Central memory CD8-positive, alpha-beta T cell (primary cell): ENCODE data around the gene LATS2.
"Not testable (repeated sequence)": the region's sequence is repeated elsewhere in the genome, so short reads cannot be mapped to it uniquely, and the experiment has no call there.

Experiments used
- ATAC-seq: fragments of 150-1000 bp; cut with Tn5 transposase; replicated peaks from 2 replicates; pipeline ENCODE4 v1.10.0; 2022; ENCODE audit warnings: mild to moderate bottlenecking, moderate FRiP score, moderate number of reproducible peaks; ENCODE audit not compliant: poor library complexity, severe bottlenecking; ENCODE audit errors: extremely low read depth
- DNase-seq, 2 donors: peaks; one replicate each; pipeline ENCODE4 v3.0.0; 2021; ENCODE audit warnings: low spot score in 2 of 2
- H3K27ac Mint-ChIP-seq: one replicate; pipeline ENCODE4 v1.8.0; 2022; ENCODE audit warnings: low read depth, mild to moderate bottlenecking, moderate library complexity, mixed read lengths
- H3K27me3 Mint-ChIP-seq: one replicate; pipeline ENCODE4 v1.8.0; 2022; ENCODE audit warnings: mixed read lengths
- H3K36me3 Mint-ChIP-seq: one replicate; pipeline ENCODE4 v1.8.0; 2022; ENCODE audit warnings: mild to moderate bottlenecking, moderate library complexity, mixed read lengths; ENCODE audit not compliant: insufficient read depth
- H3K4me1 Mint-ChIP-seq: one replicate; pipeline ENCODE4 v1.8.0; 2022; ENCODE audit warnings: mixed read lengths
- H3K4me3 Mint-ChIP-seq: one replicate; pipeline ENCODE4 v1.8.0; 2022; ENCODE audit warnings: mild to moderate bottlenecking, moderate library complexity, mixed read lengths
- H3K9me3 Mint-ChIP-seq: one replicate; pipeline ENCODE4 v1.8.0; 2022; ENCODE audit warnings: mixed read lengths

Gene LATS2

DNA sequence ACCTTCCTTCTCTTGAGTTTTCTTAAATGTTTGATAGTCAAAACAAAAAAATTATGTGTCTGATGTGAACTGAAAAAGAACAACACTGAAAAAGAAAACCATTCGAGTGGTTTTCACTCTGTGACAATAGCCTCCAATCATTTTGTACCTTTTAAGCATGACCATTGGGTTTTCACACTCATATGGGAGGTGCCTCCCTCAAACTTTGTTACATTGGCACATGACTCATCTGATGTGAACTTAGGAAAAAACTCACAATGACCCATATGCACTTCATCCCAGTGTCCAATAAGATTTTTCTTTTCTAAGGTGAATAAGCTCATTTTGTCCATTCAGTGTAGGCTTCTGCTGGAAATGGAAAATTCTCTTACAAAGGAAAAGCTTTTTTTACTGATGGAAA lies 92.2 kb downstream of the LATS2 start:
- Mint-ChIP-seq H3K9me3 (no peaks in the 10 kb centered on the region), H3K36me3 (no peaks in the 10 kb centered on the region), H3K27me3 (peaks cover 15% of the 10 kb centered on the region), H3K4me1 (no peaks in the 10 kb centered on the region), H3K27ac (no peak overlapping the region), H3K4me3 (no peak overlapping the region)
- DNase-seq (no peak), ATAC-seq (no peak)

DNA sequence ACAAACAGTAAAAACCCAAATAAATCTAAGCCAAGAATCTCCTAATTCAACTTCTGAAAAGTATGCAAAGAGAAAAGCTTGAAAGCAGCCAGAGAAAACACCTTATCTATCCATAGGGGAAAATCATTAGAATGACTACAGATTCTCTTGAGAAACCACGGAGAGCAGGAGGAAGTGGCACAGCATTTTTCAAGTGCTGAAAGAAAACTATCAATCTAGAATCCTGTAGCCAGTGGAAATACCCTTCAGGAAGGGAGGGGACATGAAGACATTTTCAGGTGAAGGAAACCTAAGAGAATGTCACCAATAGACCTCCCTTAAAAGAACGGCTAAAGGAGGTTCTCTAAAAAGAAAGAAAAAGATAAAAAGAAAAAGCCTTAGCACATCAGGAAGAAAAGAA lies 92.6 kb downstream of the LATS2 start:
- Mint-ChIP-seq H3K4me1 (no peaks in the 10 kb centered on the region), H3K4me3 (no peak overlapping the region), H3K9me3 (no peaks in the 10 kb centered on the region), H3K27me3 (peaks cover 15% of the 10 kb centered on the region), H3K36me3 (no peaks in the 10 kb centered on the region), H3K27ac (no peak overlapping the region)
- no peak for ATAC-seq
- no peak for DNase-seq

DNA sequence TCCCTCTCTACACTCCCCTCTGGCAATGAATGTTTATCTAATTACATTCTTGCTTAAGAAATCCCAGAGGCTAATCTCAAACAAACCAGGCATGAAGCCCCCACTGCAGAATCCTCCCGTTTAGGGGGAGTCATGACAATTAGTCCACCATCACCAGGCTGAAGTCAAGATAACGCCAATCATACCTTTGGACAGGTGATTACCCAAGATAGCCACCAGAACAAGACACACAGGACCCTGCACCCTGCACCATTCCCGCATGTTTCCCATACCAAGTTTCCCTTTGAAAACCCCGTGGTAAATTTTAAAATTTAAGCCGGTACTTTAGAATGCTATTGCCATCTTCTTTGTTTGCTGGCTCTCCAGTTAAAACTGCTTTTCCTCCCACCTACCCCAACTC lies 94.0 kb downstream of the LATS2 start:
- H3K4me3 Mint-ChIP-seq: no peak overlapping the region
- H3K27me3 Mint-ChIP-seq: peaks cover 15% of the 10 kb centered on the region
- H3K4me1 Mint-ChIP-seq: no peaks in the 10 kb centered on the region
- ATAC-seq (no peak), DNase-seq (no peak)
- H3K36me3 Mint-ChIP-seq: no peaks in the 10 kb centered on the region
- H3K27ac Mint-ChIP-seq: no peak overlapping the region
- H3K9me3 Mint-ChIP-seq: no peaks in the 10 kb centered on the region

DNA sequence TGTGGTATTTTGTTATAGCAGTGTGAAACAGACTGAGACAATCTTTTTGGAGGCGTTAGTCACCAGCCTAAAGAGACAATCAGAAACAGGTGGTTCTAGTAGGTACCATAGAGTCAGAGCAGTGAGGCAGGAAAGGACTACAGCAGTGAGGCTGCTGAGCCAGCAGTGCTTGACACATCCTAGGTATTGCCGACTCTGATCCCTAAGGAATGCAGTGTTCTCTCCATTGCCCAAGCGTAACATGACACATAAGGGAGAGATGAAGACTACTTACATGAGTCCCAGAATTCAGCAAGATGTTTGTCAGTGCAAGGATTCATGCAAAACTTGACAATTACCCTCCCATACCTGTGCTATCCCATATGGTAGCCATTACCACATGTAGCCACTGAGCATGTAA lies 96.5 kb downstream of the LATS2 start:
- Mint-ChIP-seq H3K36me3 (no peaks in the 10 kb centered on the region), H3K4me3 (no peak overlapping the region), H3K27ac (no peak overlapping the region), H3K27me3 (peaks cover 40% of the 10 kb centered on the region), H3K9me3 (no peaks in the 10 kb centered on the region), H3K4me1 (peaks cover 7% of the 10 kb centered on the region)
- DNase-seq (no peak), ATAC-seq (no peak)

DNA sequence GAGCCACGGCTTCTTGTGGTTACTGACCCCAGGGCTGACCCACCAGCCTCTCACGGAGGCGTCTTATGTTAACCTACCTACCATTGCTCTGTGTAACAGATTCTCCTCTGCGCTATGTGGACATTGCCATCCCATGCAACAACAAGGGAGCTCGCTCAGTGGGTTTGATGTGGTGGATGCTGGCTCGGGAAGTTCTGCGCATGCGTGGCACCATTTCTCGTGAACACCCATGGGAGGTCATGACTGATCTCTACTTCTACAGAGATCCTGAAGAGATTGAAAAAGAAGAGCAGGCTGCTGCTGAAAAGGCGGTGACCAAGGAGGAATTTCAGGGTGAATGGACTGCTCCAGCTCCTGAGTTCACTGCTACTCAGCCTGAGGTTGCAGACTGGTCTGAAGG lies 99.7 kb downstream of the LATS2 start:
- not testable (repeated sequence) for ATAC-seq, H3K36me3 Mint-ChIP-seq, H3K4me1 Mint-ChIP-seq, H3K27ac Mint-ChIP-seq, H3K4me3 Mint-ChIP-seq, DNase-seq, H3K9me3 Mint-ChIP-seq
- H3K27me3 Mint-ChIP-seq: peaks cover 42% of the 10 kb centered on the region

DNA sequence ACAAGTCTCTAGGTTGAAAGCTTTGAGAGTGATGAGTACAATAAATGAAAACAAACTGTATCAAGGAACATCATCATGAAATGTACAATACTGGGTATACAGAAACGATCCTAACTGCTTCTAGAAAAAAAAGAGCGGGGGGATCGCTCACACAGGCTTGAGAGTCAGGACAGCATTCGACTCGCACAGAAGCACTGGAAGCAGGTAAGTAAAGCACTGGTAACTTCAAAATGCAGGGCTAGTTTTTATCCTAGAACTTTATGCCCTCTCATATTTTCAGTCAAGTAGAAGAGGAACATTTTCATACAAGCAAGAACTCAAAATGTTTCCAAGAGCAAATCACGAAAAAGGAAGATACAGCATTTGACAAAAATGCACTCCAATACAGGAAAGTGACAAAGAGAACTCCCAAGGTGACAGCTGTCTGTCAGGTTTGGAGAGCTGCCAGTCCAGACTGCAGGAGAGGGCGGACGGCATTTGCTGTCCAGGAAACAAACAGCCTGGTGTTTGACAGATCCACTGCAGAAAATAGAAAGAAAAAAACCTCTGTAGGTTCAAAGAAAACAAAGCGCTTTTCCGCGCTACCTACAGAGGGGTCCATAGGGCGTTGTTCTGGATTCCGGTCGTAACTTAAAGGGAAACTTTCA lies 100.6 kb downstream of the LATS2 start:
- Mint-ChIP-seq H3K27me3 (peaks cover 38% of the 10 kb centered on the region), H3K36me3 (no peaks in the 10 kb centered on the region), H3K4me1 (peaks cover 7% of the 10 kb centered on the region), H3K27ac (no peak overlapping the region), H3K9me3 (no peaks in the 10 kb centered on the region), H3K4me3 (no peak overlapping the region)
- no peak for DNase-seq
- ATAC-seq: no peak

DNA sequence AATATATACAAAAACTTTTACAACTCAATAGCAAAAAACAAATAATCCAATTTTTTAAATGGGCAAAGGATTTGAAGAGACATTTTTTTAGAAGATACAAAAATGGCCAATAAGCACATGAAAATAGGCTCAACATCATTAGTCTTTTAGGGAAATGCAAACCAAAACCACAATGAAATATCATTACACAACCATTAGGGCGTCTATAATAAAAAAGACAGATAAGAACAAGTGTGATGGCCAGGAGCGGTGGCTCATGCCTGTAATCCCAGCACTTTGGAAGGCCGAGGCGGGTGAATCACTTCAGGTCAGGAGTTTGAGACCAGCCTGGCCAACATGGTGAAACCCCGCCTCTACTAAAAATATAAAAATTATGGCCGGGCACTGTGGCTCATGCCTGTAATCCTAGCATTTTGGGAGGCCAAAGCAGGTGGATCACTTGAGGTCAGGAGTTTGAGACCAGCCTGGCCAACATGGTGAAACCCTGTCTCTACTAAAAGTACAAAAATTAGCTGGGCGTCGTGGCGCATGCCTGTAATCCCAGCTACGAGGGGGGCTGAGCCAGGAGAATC lies 104.3 kb downstream of the LATS2 start:
- H3K4me3 Mint-ChIP-seq, H3K27ac Mint-ChIP-seq, H3K9me3 Mint-ChIP-seq, H3K4me1 Mint-ChIP-seq, H3K36me3 Mint-ChIP-seq, ATAC-seq, DNase-seq: not testable (repeated sequence)
- H3K27me3 Mint-ChIP-seq: peaks cover 54% of the 10 kb centered on the region

DNA sequence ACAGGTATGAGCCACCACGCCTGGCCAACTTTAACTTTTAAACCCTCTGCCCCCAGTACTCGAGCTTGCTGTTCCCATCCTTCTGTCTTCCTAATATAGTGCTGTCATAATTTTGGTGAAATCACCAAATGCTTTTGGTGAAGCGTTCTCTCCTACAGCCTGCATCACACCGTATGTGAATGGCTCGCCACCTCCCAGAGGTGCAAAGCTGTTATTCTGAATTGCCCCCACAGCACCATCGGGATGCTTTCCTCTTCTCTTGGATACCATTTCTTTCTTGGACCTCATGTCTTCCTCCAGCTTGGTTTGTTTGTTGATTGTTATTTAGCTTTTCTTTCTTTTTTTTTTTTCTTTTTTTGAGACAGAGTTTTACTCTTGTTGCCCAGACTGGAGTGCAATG lies 105.9 kb downstream of the LATS2 start:
- Mint-ChIP-seq H3K9me3 (no peaks in the 10 kb centered on the region), H3K4me1 (peaks cover under 1% of the 10 kb centered on the region), H3K27ac (no peak overlapping the region), H3K36me3 (no peaks in the 10 kb centered on the region), H3K27me3 (peaks cover 44% of the 10 kb centered on the region), H3K4me3 (no peak overlapping the region)
- DNase-seq (no peak), ATAC-seq (no peak)

DNA sequence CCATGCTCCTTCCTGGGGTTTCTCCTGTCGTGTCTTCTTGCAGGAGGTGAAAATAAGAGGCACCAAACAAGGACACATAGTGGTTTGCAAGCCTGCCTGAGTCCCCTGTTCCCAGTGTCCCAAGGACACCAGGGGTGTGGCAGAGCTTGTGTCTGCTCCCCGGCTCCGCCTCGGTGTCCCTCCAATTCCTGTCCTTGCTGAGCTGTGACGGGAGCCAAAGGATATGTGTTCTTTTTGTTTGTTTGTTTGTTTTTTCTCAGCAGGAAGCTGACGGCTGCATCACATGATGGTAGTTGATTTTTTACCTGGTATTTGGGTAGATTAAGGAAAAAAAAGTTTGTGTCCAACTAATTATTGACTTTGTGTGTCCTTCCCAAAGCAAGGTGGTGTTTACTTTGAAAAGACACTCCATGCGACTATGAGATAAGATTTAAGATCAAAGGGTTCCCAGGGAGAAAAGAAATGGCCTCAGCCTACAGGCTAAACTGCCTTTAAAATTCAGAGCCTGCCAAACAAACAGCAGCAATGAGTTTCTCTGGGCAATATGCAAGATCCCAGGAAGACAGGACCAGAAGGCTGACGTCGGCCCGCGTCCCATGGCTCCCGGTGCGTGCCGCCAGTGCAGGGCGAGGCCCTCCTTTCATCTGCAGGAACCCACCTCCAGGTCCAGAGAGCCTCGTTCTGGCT lies 108.0 kb downstream of the LATS2 start:
- no peaks in the 10 kb centered on the region for H3K4me1 Mint-ChIP-seq
- no peak for ATAC-seq
- no peaks in the 10 kb centered on the region for H3K9me3 Mint-ChIP-seq
- no peaks in the 10 kb centered on the region for H3K36me3 Mint-ChIP-seq
- peaks cover 45% of the 10 kb centered on the region for H3K27me3 Mint-ChIP-seq
- H3K4me3 Mint-ChIP-seq: no peak overlapping the region
- no peak for DNase-seq
- no peak overlapping the region for H3K27ac Mint-ChIP-seq

DNA sequence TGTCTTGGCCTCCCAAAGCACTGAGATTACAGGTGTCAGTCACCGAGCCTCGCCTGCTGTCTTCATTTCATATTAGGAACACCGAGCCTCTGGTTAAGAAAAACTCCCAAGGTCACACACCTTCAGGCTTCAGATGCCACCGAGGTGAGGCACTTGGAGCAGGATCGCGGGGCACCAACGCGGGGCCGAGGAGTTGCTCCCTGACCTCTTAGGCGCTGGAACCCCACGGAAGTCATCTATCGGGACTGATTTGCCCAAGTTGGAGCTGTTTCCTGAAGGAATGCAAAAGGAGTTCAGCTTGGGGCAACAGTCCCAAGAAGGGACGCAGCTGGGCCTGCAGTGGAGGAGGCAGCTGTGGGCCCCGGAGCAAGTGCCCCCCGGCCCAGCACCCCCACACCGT lies 108.5 kb downstream of the LATS2 start:
- no peak overlapping the region for H3K27ac Mint-ChIP-seq
- H3K4me3 Mint-ChIP-seq: no peak overlapping the region
- H3K36me3 Mint-ChIP-seq: no peaks in the 10 kb centered on the region
- H3K27me3 Mint-ChIP-seq: peaks cover 50% of the 10 kb centered on the region
- ATAC-seq: no peak
- no peak for DNase-seq
- H3K4me1 Mint-ChIP-seq: no peaks in the 10 kb centered on the region
- no peaks in the 10 kb centered on the region for H3K9me3 Mint-ChIP-seq

DNA sequence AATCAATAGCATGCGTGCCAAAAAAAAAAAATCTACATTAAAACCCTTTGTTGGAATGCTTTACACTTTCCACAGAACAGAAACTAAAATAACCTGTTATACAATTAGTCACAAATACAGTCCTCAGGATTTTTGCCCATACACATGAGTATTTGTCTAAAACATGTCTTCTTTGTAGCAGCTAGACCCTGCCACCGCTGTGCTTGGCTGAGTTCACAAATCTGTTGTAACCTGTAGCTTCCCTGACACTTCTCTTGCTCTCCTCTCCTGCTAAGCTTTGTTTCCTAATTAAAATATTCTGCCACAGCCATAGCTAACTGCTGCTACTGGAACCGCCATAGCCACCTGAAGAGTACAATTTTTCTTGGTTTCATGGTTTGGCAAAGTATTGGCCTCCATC lies 113.4 kb downstream of the LATS2 start:
- not testable (repeated sequence) for H3K36me3 Mint-ChIP-seq, DNase-seq, ATAC-seq, H3K4me3 Mint-ChIP-seq, H3K9me3 Mint-ChIP-seq, H3K27ac Mint-ChIP-seq, H3K4me1 Mint-ChIP-seq
- peaks cover 75% of the 10 kb centered on the region for H3K27me3 Mint-ChIP-seq

DNA sequence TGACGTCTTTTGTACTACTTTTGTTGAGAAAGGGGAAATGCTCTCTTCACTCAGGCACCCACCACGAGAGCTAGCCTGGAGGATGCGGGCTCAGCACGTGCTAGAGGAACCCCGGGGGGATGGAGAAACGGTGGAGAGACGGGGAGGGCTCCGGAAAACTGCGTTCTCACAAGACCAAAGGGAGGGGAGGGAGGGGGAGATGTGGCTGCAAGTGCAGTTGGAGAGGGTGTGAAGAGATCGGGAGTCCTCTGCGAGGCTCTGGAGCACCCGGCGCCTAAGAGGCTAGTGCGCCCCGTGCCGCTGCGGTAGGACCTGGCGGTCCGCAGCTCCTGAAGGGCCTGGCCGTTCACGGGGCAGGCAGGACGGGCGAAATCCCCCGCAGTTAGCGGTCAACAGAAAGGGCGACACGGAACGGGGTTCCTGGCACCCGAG lies 115.4 kb downstream of the LATS2 start:
- Mint-ChIP-seq H3K36me3 (no peaks in the 10 kb centered on the region), H3K9me3 (no peaks in the 10 kb centered on the region), H3K4me3 (peak overlapping the region; percentile 21), H3K27me3 (peaks cover 68% of the 10 kb centered on the region), H3K27ac (no peak overlapping the region), H3K4me1 (peaks cover 9% of the 10 kb centered on the region)
- DNase-seq: no peak
- ATAC-seq: no peak

DNA sequence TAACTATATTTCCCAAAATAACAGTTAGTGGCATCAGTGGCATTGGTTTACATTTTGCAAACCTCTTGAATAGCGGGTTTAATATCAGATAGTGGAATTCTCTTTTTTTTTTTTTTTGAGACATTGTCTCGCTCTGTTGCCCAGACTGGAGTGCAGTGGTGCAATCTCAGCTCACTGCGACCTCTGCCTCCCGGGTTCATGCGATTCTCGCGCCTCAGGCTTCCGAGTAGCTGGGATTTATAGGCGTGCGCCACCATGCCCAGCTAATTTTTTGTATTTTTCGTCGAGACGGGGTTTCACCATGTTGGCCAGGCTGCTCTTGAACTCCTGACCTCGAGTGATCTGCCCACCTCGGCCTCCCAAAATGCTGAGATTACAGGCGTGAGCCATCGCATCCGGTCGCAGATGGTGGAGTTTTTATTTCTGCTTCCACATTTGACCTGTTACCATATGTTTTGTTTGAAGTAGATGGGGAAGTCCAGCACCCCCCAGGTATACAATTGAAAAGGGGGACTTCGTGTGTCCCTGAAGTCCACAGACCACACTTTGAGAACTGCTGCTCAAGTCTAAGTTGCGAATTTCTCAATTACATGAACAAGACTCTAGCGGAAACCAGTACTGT lies 118.3 kb downstream of the LATS2 start:
- Mint-ChIP-seq H3K4me3 (no peak overlapping the region), H3K36me3 (no peaks in the 10 kb centered on the region), H3K4me1 (peaks cover 9% of the 10 kb centered on the region), H3K27ac (no peak overlapping the region), H3K9me3 (no peaks in the 10 kb centered on the region), H3K27me3 (peaks cover 77% of the 10 kb centered on the region)
- no peak for DNase-seq
- ATAC-seq: no peak
